Aorta (tissue), 5 donors: ENCODE data around the gene IFT22. TPM values are rescaled to one million over a fixed set of nuclear protein-coding genes. Genes with fewer than 3 reads are reported as not detected.
"Not testable (repeated sequence)": the region's sequence is repeated elsewhere in the genome, so short reads cannot be mapped to it uniquely, and the experiment has no call there.

Experiments
- ATAC-seq: fragments of 200-7000 bp; cut with Tn5 transposase; one replicate; pipeline ENCODE4 v1.9.1; 2022; ENCODE audit warnings: moderate library complexity; ENCODE audit not compliant: low FRiP score
- DNase-seq, 2 donors: peaks; one replicate each; pipeline ENCODE4 v3.0.0-alpha.2; 2020
- H3K27ac ChIP-seq, 2 donors: one replicate each; pipeline ENCODE4 v1.5.1; 2013; ENCODE audit warnings: low read length in 2 of 2, mild to moderate bottlenecking in 2 of 2, moderate library complexity in 2 of 2, control low read depth in 1 of 2, inconsistent platforms in 1 of 2, low read depth in 1 of 2
- H3K27me3 ChIP-seq, 2 donors: one replicate each; pipeline ENCODE4 v1.6.1; 2013; ENCODE audit warnings: control low read depth in 1 of 2, low read length in 1 of 2, mild to moderate bottlenecking in 1 of 2, moderate library complexity in 1 of 2; ENCODE audit not compliant: insufficient read depth in 2 of 2, control insufficient read depth in 1 of 2
- H3K36me3 ChIP-seq, 2 donors: one replicate each; pipeline ENCODE4 v1.6.1; 2013; ENCODE audit warnings: control low read depth in 1 of 2, low read length in 1 of 2, mild to moderate bottlenecking in 1 of 2; ENCODE audit not compliant: insufficient read depth in 2 of 2, control insufficient read depth in 1 of 2
- H3K4me1 ChIP-seq, 2 donors: one replicate each; pipeline ENCODE4 v1.6.1; 2013; ENCODE audit warnings: low read length in 2 of 2, control low read depth in 1 of 2, mild to moderate bottlenecking in 1 of 2, moderate library complexity in 1 of 2; ENCODE audit not compliant: insufficient read depth in 2 of 2, control insufficient read depth in 1 of 2
- H3K4me3 ChIP-seq, 2 donors: one replicate each; pipeline ENCODE4 v1.5.1; 2013; ENCODE audit warnings: low read length in 2 of 2, control low read depth in 1 of 2, mild to moderate bottlenecking in 1 of 2
- H3K9me3 ChIP-seq: one replicate; pipeline ENCODE4 v1.6.1; 2013; ENCODE audit warnings: mild to moderate bottlenecking, low read length; ENCODE audit not compliant: control insufficient read depth
- WGBS, 2 donors: extraction: QIAGEN DNeasy Blood & Tissue Kit; methylation state at CpG; one replicate each; pipeline ENCODE4 v1.1.7; 2013; 5-methylcytosine and 5-hydroxymethylcytosine counted together
- intact Hi-C, 2 donors: fragments of 100-400 bp; cut with DNase I; formaldehyde crosslinking; loops; one replicate each; pipeline versions ENCODE4 v1.14.2 to v1.15.0; 2022
- polyA plus RNA-seq, 2 donors: library from polyadenylated mRNA; stranded (reverse); fragments of 200-250 nt; gene quantifications; one replicate each; pipeline ENCODE4 v1.2.3, GENCODE V29; 2013
- total RNA-seq, 2 donors: library from RNA; stranded (reverse); fragmentation: NEBNext Ultra II Directional; extraction: Animal tissue kit (Norgen Biotek cat#: 25700); gene quantifications; one replicate each; pipeline ENCODE4 v1.2.1, GENCODE V29; 2021
- donor health status: healthy with polysubstance abuse.
- donor health status: Bipolar disorder and iron deficiency.
- donor health status: DM: no; HTN: no; CAD: no.
- donor health status: DM: no; HTN: no; CAD: no.
- donor health status: DM: yes; HTN: yes; CAD: no.

IFT22 gene
- total and polyA plus RNA-seq, 4 donors = 10.9 to 30.6 (median 22.4) TPM

DNA sequence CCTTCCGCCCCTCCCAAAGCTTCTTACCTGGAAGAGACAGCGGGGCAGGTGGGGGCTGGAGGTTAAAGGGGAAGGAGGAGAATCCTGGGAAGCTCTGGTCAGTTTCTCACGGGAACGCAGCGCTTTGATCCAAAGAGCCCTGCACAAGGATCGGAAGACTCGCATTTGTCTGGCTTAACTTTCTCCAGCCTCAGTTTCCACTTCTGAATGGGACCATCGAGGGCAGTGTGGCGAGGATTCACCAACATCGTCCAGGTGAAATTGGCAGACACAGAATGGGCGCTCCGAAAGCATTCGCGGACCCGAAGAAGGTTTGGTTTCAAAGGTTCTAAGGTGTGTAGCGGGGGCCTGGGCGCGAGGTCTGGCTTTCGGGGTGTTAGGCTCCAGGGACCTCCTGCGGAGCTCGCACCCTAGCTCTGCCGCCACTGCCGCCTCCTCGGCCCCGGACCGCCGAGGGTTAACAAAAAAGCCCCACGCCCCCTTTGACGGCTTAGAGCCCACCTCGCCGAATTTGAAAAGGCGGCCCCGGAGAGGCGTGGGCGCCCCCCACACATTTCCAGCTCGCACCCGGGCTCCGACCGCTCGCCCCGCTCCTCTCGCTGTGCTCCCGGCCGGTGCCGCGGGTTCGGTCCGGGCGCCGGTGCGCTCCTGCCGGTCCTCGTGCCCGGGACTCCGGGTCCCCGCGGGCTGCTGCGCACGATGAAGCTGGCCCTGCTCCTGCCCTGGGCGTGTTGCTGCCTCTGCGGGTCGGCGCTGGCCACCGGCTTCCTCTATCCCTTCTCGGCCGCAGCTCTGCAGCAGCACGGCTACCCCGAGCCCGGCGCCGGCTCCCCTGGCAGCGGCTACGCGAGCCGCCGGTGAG lies 41.0 kb upstream of the IFT22 start, which contains the start of gene COL26A1:
COL26A1 (plus strand) TSS at position 542 of the 862 bp plus-strand sequence; CDS start at position 700, 158 bp downstream.
- no peak within 1 kb of the TSS for H3K27ac ChIP-seq
- H3K9me3 ChIP-seq = no peaks in the 10 kb centered on the region
- ATAC-seq (peak; percentile 65), DNase-seq (peak; percentile 50 to 83)
- no peaks in the 10 kb centered on the region for H3K36me3 ChIP-seq
- no peaks in the 10 kb centered on the region for H3K27me3 ChIP-seq
- H3K4me1 ChIP-seq = no peaks in the 10 kb centered on the region
- 17 to 20% methylated on average over 64 to 76 of the region's 76 CpGs for WGBS, 2 donors
- intact Hi-C loops = loop anchor here in 1 of 2 donors (5.0 kb wide), 1 partner anchor 175 kb away; no protein-coding TSS in a partner anchor
- peak within 1 kb of the TSS in 1 of 2 donors; percentile 27 for H3K4me3 ChIP-seq

DNA sequence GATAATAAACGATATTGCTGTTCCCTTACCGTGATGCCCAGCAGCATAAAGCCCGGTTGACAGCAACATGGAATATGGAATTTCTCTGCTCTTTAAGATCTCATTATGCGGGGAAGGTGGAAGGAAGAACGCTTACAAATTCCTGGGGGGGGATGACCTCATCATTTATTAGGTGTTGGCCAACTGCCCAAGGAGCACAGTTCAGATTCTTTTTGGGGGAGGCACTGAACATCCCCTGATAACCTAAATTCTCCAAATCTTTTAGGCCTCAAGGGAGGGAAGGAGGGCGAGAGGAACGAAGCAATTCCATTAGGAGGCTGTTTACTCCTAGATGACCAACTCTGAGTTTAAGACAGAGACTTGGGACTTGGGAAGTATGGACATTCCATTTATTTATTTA lies 35.8 kb upstream of the IFT22 start:
- Histone ChIP-seq H3K36me3 (no peaks in the 10 kb centered on the region), H3K9me3 (no peaks in the 10 kb centered on the region), H3K27ac (no peak overlapping the region), H3K4me1 (no peaks in the 10 kb centered on the region), H3K4me3 (no peak overlapping the region), H3K27me3 (no peaks in the 10 kb centered on the region)
- ATAC-seq (no peak), DNase-seq (no peak)
- intact Hi-C loops = no loop called here
- 51 to 54% methylated on average over 7 of the region's 7 CpGs for WGBS, 2 donors

DNA sequence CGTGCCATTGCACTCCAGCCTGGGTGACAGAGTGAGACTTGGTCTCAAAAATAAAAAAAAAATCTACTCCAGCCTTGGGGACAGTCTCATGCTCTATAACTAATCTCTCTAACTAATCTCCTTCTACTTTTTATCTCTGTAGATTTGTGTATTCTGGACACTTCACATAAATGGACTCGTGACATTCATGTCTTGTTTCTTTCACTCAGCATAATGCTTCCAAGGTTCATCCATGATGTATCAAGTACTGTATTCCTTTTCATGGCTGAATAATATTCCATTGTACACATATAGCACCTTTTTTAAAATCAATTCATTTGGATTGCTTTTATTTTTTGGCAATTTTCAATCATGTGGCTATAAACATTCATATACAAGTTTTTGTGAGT lies 31.3 kb upstream of the IFT22 start:
- ATAC-seq = no peak
- intact Hi-C loops = no loop called here

DNA sequence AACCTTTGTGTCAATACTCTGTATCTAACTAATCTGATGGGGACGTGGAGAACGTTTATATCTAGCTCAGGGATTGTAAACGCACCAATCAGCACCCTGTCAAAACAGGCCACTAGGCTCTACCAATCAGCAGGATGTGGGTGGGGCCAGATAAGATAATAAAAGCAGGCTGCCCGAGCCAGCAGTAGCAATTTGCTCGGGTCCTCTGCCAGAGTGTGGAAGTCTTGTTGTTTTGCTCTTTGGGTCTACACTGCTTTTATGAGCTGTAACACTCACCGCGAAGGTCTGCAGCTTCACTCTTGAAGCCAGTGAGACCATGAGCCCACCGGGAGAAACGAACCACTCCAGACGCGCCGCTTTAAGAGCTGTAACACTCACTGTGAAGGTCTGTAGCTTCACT lies 27.7 kb upstream of the IFT22 start:
- DNase-seq, H3K4me1 ChIP-seq, H3K36me3 ChIP-seq, H3K27me3 ChIP-seq, H3K4me3 ChIP-seq, ATAC-seq, intact Hi-C loops, H3K9me3 ChIP-seq, H3K27ac ChIP-seq: not testable (repeated sequence)
- 62 to 68% methylated on average over 12 of the region's 12 CpGs for WGBS, 2 donors

More for the DNA sequence above, 31.3 kb upstream of the IFT22 start:
- WGBS, 2 donors = 63 to 72% methylated on average over 2 of the region's 2 CpGs
- Histone ChIP-seq H3K36me3 (no peaks in the 10 kb centered on the region), H3K4me3 (no peak overlapping the region), H3K27me3 (peaks cover 0 to 1% of the 10 kb centered on the region in 2 donors), H3K9me3 (peaks cover 1% of the 10 kb centered on the region), H3K27ac (no peak overlapping the region), H3K4me1 (no peaks in the 10 kb centered on the region)
- DNase-seq = no peak

DNA sequence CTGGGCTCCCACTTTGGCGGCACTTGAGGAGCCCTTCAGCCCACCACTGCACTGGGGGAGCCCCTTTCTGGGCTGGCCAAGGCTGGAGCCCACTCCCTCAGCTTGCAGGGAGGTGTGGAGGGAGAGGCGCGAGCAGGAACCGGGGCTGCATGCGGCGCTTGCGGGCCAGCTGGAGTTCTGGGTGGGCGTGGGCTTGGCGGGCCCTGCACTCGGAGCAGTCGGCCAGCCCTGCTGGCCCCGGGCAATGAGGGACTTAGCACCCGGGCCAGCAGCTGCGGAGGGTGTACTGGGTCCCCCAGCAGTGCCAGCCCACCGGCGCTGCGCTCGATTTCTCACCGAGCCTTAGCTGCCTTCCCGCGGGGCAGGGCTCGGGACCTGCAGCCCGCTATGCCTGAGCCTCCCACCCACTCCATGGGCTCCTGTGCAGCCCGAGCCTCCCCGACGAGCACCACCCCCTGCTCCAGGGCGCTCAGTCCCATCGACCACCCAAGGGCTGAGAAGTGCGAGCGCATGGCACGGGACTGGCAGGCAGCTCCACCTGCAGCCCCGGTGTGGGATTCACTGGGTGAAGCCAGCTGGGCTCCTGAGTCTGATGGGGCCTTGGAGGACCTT lies 26.9 kb upstream of the IFT22 start:
- 89% methylated on average over 22 to 31 of the region's 32 CpGs for WGBS, 2 donors
- DNase-seq, H3K36me3 ChIP-seq, H3K9me3 ChIP-seq, ATAC-seq, H3K27ac ChIP-seq, intact Hi-C loops, H3K4me3 ChIP-seq, H3K27me3 ChIP-seq, H3K4me1 ChIP-seq: not testable (repeated sequence)

DNA sequence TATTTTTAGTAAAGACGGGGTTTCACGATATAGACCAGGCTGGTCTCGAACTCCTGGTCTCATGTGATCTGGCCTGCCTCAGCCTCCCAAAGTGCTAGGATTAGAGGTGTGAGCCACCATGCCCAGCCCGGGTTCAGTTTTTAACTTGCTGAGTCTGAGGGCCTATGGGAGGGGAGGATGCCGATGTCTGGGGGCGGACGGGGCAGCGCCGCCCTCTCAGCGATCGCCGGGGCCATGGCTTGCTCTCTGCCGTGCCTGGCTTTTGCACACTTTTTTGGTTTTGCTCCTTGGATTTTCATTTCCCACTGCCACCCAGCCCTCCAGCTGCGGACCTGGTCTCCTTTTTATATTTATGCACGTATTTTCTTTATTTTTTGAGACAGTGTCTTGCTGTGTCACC lies 25.9 kb upstream of the IFT22 start:
- Histone ChIP-seq H3K36me3 (no peaks in the 10 kb centered on the region), H3K27ac (no peak overlapping the region), H3K9me3 (peaks cover 1% of the 10 kb centered on the region), H3K4me3 (no peak overlapping the region), H3K27me3 (peaks cover 0 to 1% of the 10 kb centered on the region in 2 donors), H3K4me1 (no peaks in the 10 kb centered on the region)
- DNase-seq (no peak), ATAC-seq (no peak)
- 90 to 92% methylated on average over 15 of the region's 15 CpGs for WGBS, 2 donors
- intact Hi-C loops = no loop called here

DNA sequence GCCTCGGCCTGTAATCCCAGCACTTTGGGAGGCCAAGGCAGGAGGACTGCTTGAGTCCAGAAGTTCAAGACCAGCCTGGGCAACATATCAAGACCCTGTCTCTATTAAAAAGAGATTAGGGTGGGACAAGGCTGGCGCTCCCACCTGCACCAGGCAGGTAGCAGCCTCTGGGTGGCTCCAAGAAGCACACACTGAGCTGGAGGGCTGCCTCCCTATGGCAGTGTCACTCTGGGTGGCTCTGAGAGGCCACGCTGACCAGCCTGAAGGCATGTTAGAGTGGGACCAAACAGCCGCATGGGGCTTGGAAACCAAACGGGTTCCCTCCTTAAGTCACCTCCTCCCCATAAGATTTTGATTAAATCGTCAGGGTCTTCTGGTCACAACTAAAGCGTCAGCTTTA lies 21.3 kb upstream of the IFT22 start:
- DNase-seq (no peak), ATAC-seq (no peak)
- Histone ChIP-seq H3K27me3 (no peaks in the 10 kb centered on the region), H3K9me3 (no peaks in the 10 kb centered on the region), H3K4me3 (no peak overlapping the region), H3K36me3 (no peaks in the 10 kb centered on the region), H3K27ac (no peak overlapping the region), H3K4me1 (no peaks in the 10 kb centered on the region)
- intact Hi-C loops = no loop called here
- 88 to 91% methylated on average over 7 of the region's 7 CpGs for WGBS, 2 donors

DNA sequence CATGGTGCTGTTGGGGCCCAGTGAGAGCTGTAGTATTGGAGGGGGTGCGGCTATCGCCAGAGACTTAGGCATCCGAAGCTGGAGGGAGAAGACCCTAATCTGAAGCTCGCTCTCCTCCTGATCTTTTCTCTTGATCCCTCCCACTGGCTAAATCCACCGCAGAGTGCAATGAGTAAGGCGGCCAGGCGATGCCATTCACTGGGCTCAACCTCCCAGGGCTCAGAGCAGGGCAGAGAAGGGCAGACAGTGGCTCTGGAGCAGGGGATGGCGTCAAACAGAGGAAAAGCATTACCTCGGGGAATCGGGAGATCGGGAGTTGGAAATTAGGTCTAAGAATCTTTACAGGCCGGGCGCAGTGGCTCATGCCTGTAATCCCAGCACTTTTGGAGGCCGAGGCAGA lies 18.8 kb upstream of the IFT22 start:
- WGBS, 2 donors = 83 to 87% methylated on average over 14 of the region's 14 CpGs
- Histone ChIP-seq H3K9me3 (no peaks in the 10 kb centered on the region), H3K27ac (no peak overlapping the region), H3K36me3 (no peaks in the 10 kb centered on the region), H3K27me3 (no peaks in the 10 kb centered on the region), H3K4me1 (no peaks in the 10 kb centered on the region), H3K4me3 (no peak overlapping the region)
- DNase-seq (no peak), ATAC-seq (no peak)
- intact Hi-C loops = no loop called here

DNA sequence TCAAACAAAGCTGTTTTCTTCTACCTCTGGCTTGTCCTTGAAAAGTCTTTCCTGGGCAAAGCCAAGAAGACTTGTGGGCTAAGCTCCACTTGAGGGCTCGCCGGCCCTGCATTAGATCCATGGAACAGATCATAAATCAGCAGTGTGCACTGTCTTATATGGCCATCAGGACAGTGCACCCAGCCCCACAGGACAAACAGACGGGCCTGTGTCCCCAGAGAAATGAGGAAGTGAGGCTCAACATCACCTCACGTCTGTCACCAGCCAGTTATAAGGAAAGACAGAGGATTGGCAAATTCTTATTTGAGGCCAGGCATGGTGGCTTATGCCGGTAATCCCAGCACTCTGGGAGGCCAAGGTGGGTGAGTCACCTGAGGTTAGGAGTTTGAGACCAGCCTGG lies 12.3 kb upstream of the IFT22 start:
- H3K36me3 ChIP-seq = no peaks in the 10 kb centered on the region
- no peak for DNase-seq
- H3K4me3 ChIP-seq = no peak overlapping the region
- H3K4me1 ChIP-seq = no peaks in the 10 kb centered on the region
- no peaks in the 10 kb centered on the region for H3K9me3 ChIP-seq
- H3K27me3 ChIP-seq = no peaks in the 10 kb centered on the region
- no peak overlapping the region for H3K27ac ChIP-seq
- no peak for ATAC-seq
- intact Hi-C loops = no loop called here
- WGBS, 2 donors = 83 to 85% methylated on average over 5 of the region's 5 CpGs
